Measurements from ENCODE around the gene SH3PXD2A.

Gene SH3PXD2A

DNA sequence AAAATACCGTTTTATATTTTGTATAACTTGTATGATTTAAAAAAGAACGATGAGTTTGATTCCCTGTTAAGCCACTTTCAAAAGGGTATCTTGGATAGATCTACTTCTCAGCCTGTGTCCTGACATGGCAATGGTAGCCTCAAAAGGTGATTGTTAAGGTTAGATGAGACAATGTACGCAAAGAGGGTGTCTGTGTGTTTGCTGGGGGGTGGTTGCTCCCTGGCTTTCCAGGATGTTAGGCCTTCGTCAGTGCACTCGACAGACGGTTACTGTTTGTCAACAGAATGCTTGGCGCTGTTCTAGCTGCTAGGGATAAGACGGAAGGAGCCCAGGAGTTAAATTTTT, 271.5 kb downstream of the SH3PXD2A start:
- Histone ChIP-seq H3K4me2 (ENCODE audit: insufficient read depth, low read length) (no peak overlapping the region), H3K27ac (ENCODE audit: low read length) (no peak overlapping the region), H2AFZ (ENCODE audit: low read depth, low read length) (no peak overlapping the region), H3K36me3 (ENCODE audit: insufficient read depth, low read length) (no peaks in the 10 kb centered on the region), H3K27me3 (ENCODE audit: insufficient read depth, low read length, poor library complexity) (peaks cover 3% of the 10 kb centered on the region), H3K9ac (ENCODE audit: low read depth, low read length) (no peak overlapping the region), H3K9me3 (ENCODE audit: insufficient read depth, low read length, severe bottlenecking) (no peaks in the 10 kb centered on the region), H3K4me1 (ENCODE audit: insufficient read depth, low read length) (no peaks in the 10 kb centered on the region), H3K4me3 (ENCODE audit: low read depth in 1 of 2, low read length in 2 of 2) (no peak overlapping the region), H3K79me2 (ENCODE audit: insufficient read depth, low read length) (no peaks in the 10 kb centered on the region), H4K20me1 (ENCODE audit: insufficient read depth, low read length) (no peaks in the 10 kb centered on the region)
- DNase-seq (no peak), ATAC-seq (ENCODE audit: insufficient read depth, low read depth) (no peak)
- TF ChIP-seq EZH2 (IDR thresholded peaks at IDR 0.05; ENCODE audit: borderline replicate concordance, low read depth, low read length, severe bottlenecking): no peak
- TF ChIP-seq, protein P1, sequence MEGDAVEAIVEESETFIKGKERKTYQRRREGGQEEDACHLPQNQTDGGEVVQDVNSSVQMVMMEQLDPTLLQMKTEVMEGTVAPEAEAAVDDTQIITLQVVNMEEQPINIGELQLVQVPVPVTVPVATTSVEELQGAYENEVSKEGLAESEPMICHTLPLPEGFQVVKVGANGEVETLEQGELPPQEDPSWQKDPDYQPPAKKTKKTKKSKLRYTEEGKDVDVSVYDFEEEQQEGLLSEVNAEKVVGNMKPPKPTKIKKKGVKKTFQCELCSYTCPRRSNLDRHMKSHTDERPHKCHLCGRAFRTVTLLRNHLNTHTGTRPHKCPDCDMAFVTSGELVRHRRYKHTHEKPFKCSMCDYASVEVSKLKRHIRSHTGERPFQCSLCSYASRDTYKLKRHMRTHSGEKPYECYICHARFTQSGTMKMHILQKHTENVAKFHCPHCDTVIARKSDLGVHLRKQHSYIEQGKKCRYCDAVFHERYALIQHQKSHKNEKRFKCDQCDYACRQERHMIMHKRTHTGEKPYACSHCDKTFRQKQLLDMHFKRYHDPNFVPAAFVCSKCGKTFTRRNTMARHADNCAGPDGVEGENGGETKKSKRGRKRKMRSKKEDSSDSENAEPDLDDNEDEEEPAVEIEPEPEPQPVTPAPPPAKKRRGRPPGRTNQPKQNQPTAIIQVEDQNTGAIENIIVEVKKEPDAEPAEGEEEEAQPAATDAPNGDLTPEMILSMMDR (IDR thresholded peaks at IDR 0.05; ENCODE audit: borderline replicate concordance, extremely low read depth, low read length, poor library complexity, severe bottlenecking): no peak

DNA sequence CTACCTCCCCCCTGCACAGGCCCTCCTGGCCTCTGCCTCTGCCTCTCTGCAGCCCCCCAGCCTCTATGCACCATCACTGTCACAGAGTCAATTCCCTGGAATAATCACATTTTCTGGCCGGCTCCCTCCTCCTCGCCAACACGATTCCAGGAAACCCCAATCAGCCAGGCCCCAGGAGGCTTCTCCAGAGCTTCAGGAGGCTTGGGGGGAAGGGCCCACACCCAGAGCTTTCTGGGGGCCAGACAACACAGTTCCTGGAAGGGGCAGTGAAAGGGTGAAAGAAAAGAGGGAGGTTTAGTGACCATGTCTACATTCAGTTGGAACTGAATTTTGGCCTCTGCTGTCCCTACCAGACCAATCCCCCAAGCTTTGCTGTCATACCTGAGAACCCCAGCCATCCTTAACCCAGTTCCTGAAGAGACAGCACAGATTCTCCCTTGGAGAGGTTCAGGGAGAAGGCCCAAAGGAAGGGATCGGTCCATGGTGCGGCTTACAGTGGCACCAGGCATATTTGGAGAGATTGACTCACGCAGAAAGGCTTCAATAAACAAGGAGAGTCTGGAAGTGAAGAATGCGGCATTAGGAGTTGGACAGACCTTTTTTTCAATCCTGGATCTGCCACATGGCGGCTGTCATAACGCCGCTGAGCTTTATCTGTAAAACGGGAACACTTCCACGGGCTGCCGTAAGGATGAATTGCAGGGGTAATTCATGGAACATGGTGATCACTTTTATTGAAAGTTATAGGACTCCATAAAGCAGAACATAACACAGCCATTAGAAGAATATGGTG, 272.8 kb downstream of the SH3PXD2A start:
- H3K27ac ChIP-seq (ENCODE audit: low read length): no peak overlapping the region
- peaks cover 3% of the 10 kb centered on the region for H3K27me3 ChIP-seq (ENCODE audit: insufficient read depth, low read length, poor library complexity)
- no peaks in the 10 kb centered on the region for H3K79me2 ChIP-seq (ENCODE audit: insufficient read depth, low read length)
- no peaks in the 10 kb centered on the region for H4K20me1 ChIP-seq (ENCODE audit: insufficient read depth, low read length)
- TF ChIP-seq EZH2 (IDR thresholded peaks at IDR 0.05; ENCODE audit: borderline replicate concordance, low read depth, low read length, severe bottlenecking): no peak
- TF ChIP-seq, protein P1 (IDR thresholded peaks at IDR 0.05; ENCODE audit: borderline replicate concordance, extremely low read depth, low read length, poor library complexity, severe bottlenecking): no peak
- no peak for DNase-seq
- no peaks in the 10 kb centered on the region for H3K4me1 ChIP-seq (ENCODE audit: insufficient read depth, low read length)
- H3K4me2 ChIP-seq (ENCODE audit: insufficient read depth, low read length): no peak overlapping the region
- H3K9me3 ChIP-seq (ENCODE audit: insufficient read depth, low read length, severe bottlenecking): no peaks in the 10 kb centered on the region
- H3K9ac ChIP-seq (ENCODE audit: low read depth, low read length): no peak overlapping the region
- no peaks in the 10 kb centered on the region for H3K36me3 ChIP-seq (ENCODE audit: insufficient read depth, low read length)
- ATAC-seq (ENCODE audit: insufficient read depth, low read depth): no peak
- no peak overlapping the region for H2AFZ ChIP-seq (ENCODE audit: low read depth, low read length)
- H3K4me3 ChIP-seq (ENCODE audit: low read depth in 1 of 2, low read length in 2 of 2): no peak overlapping the region

DNA sequence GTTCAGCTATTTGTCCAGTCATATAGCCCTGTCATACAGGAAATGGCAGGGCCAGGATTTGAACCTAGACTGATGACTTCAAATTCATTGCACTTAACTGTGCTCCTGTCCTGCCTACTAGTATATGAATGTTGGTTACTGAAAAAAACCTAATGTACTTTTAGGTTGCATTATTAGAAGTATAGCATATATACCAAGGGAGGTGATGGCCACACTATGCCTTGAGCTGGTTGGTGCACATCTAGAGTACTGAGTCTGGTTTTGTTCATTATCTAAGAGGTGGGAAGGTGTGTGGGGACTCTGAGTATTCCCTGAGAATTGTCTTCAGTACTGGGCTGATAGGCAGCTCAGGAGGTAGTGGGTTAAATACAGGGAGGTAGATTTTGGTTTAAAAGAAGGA, 273.9 kb downstream of the SH3PXD2A start:
- Histone ChIP-seq H3K79me2 (ENCODE audit: insufficient read depth, low read length) (no peaks in the 10 kb centered on the region), H3K4me1 (ENCODE audit: insufficient read depth, low read length) (no peaks in the 10 kb centered on the region), H3K27me3 (ENCODE audit: insufficient read depth, low read length, poor library complexity) (peaks cover 8% of the 10 kb centered on the region), H3K9me3 (ENCODE audit: insufficient read depth, low read length, severe bottlenecking) (no peaks in the 10 kb centered on the region), H3K4me2 (ENCODE audit: insufficient read depth, low read length) (no peak overlapping the region), H4K20me1 (ENCODE audit: insufficient read depth, low read length) (no peaks in the 10 kb centered on the region), H3K9ac (ENCODE audit: low read depth, low read length) (no peak overlapping the region), H3K36me3 (ENCODE audit: insufficient read depth, low read length) (no peaks in the 10 kb centered on the region), H3K4me3 (ENCODE audit: low read depth in 1 of 2, low read length in 2 of 2) (no peak overlapping the region), H3K27ac (ENCODE audit: low read length) (no peak overlapping the region), H2AFZ (ENCODE audit: low read depth, low read length) (no peak overlapping the region)
- TF ChIP-seq, protein P1 (IDR thresholded peaks at IDR 0.05; ENCODE audit: borderline replicate concordance, extremely low read depth, low read length, poor library complexity, severe bottlenecking): no peak
- no peak for TF ChIP-seq EZH2 (IDR thresholded peaks at IDR 0.05; ENCODE audit: borderline replicate concordance, low read depth, low read length, severe bottlenecking)
- ATAC-seq (ENCODE audit: insufficient read depth, low read depth): no peak
- DNase-seq: no peak

All from DND-41 (cell line).